Measurements from ENCODE around the gene SPIRE2.

The SPIRE2 gene

DNA sequence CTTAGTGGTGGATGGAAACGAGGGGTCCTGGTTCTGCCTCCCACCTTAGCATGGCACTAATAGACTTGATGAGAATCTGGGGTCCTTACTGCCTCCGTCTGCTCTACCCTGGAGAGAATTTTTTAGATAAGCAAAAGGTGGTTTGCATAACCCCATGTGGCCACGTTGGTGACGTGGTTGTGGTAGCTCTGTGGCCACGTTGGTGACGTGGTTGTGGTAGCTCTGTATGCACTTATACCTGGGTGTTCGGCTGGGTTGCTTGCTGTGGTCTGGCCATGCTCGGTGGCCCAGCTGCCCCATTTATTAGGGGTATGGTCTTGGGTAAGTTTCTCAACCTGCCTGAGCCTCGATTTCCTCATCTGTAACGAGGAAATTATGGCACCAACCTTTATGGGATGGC is 13.0 kb downstream of the SPIRE2 start:
- peak; percentile 63 for DNase-seq (ENCODE audit: low spot score)

DNA sequence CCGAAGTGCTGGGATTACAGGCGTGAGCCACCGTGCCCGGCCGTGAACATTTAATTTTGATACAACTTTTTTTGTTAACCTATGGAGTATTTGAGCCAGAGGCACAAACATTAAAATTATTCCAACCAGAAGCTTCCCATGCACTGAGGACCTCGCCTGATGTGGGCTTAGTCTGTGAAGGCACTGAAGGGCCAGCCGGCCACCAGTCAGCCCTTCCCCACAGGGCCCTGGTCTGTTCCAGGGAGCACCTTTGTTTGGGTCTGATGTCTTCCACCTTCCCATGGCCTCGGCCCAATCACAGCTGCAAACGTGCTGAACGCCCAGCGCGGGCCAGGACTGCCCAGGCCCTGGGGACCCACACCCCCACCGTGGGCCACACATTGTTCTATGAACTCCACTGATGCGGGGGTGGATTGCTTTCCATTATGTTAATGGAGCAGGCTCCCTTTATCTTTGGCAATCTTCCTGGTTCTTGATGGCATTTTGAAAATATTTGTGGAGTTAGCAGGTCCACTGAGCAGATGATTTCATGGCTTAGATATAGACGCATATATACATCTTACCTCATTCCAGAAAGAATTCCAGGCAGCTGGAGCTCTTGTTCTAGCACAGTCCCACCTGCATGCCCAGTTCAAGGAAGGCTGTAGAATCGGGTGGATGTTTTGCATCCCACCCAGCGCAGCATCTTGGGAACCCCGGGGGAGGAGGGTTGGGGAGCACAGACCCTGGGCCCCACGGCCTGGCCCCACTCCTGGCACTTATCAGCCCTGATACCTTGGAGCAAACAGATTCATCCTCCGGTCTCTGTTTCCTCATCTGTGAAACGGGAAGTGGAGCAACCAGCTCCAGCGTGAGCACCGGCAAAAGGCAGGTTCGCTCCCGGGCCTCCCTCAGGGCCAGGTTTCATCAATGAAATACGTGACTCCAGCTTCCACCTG is 14.5 kb downstream of the SPIRE2 start:
- DNase-seq (ENCODE audit: low spot score): no peak

DNA sequence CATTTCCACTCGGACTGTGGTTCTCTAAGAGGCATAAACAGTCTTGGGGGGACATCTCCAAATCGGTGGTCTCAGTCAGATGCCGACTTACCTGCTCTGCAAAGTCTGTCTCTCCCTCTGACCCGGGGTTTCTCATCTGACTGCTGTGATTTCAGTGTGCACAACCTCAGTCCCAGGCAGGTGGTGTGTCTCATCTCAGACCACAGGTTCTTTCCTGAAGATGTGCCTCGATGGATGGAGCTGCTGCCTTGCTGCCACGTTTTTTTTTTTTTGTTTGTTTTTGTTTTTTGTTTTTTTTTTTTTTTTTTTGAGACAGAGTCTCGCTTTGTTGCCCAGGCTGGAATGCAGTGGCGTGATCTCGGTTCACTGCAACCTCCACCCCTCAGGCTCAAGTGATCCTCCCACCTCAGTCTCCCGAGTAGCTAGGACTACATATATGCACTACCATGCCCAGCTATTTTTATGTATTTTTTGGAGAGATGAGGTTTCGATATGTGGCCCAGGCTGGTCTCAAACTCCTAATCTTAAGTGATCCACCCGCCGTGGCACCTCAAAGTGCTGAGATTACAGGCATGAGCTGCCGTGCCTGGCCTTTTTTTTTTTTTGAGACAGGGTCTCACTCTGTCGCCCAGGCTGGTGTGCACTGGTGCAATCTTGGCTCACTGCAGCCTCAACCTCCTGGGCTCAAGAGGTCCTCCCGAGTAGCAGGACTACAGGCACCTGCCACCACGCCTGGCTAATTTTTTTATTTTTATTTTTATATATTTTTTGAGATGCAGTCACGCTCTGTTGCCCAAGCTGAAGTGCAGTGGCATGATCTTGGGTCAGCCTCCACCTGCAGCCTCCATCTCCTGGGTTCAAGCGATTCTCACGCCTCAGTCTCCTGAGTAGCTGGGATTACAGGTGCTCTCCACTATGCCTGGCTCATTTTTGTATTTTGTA is 15.4 kb downstream of the SPIRE2 start:
- peak; percentile 66 for DNase-seq (ENCODE audit: low spot score)

- DNase-seq (ENCODE audit: low spot score): no peak
These were observed 16.6 kb downstream of the SPIRE2 start for GRCh38 chr16:89844739-89845339.

DNA sequence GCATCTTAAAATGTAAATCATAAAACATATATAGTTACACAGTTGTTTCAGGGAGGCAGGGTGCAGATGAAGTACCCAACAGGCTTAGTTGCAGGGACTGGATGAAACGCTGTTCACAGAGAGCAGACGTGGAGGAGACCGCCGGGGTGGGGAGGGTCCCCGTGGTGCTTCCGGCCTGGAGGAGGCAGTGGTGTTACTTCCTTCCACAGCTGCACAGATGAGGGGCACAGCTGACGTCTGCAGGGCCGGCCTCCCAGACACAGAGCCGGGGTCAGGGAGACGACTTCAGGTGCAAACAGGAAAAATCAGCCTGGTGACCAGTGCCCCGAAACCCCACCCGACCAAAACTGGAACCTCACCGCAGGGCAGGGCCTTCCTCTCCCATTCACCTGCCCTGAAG is 17.1 kb downstream of the SPIRE2 start:
- DNase-seq (ENCODE audit: low spot score): peak; percentile 81

DNA sequence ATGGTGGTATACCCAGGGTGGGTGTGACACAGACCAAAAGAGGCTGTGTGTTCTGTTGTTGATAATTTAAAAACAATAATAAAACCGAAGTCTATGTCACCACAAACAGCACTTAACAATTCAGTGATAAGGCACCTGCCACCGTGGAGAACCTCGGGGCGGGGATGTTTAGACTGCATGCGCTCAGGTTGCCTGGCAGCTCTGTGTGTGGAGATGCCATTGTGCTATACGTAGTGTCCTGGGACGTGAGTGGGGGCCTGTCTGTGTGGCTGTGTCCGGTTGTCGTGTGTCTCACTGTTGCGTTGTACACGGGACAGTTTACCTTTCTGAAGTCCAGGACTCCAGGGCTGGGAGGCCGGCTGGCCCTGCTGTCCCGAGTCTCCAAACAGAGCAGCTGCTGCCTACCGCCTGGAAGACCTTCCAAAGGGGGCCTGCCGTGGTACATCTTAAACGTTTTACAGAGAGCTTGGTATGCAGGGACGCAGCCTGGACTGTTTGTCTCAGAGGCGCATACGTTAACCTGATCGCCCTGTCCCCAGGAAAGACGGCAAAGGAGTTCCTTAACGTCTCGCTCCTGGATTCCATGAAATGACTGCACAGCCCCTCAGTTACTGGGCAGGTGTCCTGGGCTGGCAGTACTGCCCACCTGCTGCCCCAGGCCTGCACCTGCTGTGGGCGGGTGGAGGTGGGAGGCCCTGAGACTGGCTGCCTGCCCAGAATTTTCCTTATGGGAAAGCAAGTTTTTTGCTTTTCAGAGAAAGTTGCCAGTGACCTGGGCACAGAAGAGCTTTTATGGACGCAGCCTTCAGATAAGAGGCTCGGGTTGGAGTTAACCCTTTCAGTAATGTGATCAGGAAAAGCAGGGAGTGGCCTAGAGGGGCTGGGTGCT is 19.0 kb downstream of the SPIRE2 start:
- DNase-seq (ENCODE audit: low spot score): no peak

DNA sequence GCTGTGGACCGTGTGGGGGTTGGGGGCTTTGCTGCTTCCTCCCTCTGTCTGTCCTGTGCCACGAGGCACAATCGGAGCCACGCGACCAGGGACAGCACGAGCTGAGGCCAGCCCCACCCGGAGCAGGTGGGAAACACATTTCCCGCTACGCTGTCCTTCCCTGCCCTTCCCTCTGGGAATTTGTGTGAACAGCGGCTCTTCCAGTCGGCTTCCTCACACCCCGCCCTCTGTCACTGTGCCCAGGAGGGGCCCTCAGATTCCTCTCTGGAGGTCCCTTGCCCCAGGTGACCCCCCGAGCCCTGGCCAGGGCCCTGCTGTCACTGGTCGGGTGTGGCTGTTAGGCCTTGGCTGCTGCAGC is 19.6 kb downstream of the SPIRE2 start:
- DNase-seq (ENCODE audit: low spot score): no peak

DNA sequence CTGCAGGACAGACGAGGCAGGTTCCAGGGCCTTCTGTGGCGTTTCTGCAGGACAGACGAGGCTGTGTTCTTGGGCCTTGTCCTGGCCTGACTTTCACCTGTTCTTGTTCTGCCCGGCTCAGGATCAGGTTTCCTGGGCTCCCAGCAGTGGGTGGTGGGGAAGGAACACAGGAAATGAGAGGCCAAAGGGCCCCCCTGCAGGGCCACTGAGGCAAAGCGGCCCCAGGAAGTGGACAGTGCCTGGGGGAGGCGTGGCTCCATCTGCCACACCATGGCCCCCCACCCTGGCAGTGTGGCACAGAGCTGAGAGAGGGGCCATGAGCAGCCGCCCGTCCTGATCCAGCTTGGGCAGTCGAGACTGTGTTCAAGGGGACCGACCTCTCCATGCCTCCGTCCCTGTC is 20.7 kb downstream of the SPIRE2 start:
- no peak for DNase-seq (ENCODE audit: low spot score)

DNA sequence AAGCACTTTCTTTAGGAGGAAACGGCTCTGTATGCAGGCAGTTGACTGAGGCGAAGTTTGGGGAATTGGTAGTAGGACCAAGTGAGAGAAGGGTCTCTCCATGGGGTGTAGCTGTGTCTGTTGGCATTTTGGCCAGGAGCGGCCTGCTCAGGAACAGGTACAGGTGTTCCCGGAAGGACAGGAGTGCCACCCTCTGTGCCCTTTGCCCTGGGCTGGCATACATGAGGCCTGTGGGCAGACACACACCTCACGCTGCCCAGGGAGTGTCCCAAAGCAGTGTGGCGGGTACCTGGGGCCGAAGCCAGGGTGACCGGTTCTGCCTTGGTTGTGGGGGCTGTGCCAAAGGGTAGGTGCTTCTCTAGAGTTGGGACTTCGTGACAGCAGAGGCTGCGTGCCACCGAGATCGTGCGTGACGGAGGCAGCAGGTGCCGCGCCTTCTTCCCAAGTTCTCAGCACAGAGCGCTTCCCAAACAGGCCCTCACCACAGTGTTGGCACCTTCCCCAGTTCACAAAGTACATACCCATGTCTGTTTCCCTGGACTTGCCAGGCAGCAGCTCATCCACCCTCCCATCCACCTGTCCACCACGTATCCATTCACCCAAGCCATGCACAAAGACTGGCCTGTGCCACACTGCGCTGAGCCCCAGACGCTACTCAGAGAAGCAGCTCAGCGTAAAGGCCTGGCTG is 25.2 kb downstream of the SPIRE2 start:
- no peak for DNase-seq (ENCODE audit: low spot score)

GRCh38 chr16:89855301-89855945 is 27.1 kb downstream of the SPIRE2 start:
- no peak for DNase-seq (ENCODE audit: low spot score)

GRCh38 chr16:89855986-89856385 is 27.7 kb downstream of the SPIRE2 start:
- DNase-seq (ENCODE audit: low spot score): no peak

DNA sequence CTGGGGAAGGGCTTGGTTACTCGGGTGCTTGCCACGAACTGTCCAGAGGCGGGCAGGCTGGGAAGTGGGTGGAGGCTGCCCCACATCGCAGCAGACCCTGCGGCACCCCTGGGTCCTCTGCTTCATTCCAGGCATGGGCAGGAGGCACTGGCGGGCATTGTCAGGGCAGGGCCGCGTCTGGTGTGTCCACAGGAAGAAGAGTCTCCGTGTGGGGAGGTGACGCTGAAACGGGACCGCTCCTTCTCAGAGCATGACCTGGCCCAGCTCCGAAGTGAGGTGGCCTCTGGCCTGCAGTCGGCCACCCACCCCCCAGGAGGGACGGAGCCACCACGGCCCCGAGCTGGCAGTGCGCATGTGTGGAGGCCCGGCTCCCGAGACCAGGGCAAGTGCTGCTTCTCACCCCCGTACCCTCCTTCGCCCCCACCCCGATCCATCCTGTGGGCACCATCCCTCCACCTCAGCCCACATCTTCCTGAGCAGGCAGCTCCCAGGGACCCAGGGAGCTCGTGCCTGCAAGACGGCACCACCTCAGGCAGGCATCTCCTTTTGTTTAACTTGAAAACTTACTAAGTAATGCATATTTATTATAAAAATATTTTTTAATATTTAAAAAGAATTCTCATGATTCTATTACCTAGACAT is 30.8 kb downstream of the SPIRE2 start:
- no peak for DNase-seq (ENCODE audit: low spot score)

- no peak for DNase-seq (ENCODE audit: low spot score)
These were observed 31.3 kb downstream of the SPIRE2 start for GRCh38 chr16:89859615-89860007.

- DNase-seq (ENCODE audit: low spot score): peak; percentile 77
These were observed 32.6 kb downstream of the SPIRE2 start for GRCh38 chr16:89860747-89861304.

GRCh38 chr16:89861648-89862047 is 33.4 kb downstream of the SPIRE2 start:
- DNase-seq (ENCODE audit: low spot score): no peak

DNA sequence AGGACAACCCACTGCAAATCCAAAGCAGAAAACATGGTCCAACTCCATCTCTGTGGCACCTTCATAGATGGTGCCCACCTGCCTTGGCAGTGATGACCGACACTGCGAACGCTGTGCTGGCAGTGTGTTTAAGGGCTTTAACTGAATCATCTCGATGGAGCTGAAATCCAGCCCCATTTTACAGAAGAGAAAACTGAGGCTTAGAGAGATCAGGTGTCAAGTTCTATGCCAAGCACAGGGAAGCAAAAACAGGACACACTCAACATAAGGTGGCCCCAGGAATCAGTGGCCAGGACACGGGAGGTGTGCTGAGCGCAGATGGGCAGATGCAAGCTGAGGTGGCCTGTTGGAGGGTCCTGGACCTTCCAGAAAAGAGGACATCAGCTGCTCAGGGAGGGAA is 34.5 kb downstream of the SPIRE2 start:
- no peak for DNase-seq (ENCODE audit: low spot score)

DNA sequence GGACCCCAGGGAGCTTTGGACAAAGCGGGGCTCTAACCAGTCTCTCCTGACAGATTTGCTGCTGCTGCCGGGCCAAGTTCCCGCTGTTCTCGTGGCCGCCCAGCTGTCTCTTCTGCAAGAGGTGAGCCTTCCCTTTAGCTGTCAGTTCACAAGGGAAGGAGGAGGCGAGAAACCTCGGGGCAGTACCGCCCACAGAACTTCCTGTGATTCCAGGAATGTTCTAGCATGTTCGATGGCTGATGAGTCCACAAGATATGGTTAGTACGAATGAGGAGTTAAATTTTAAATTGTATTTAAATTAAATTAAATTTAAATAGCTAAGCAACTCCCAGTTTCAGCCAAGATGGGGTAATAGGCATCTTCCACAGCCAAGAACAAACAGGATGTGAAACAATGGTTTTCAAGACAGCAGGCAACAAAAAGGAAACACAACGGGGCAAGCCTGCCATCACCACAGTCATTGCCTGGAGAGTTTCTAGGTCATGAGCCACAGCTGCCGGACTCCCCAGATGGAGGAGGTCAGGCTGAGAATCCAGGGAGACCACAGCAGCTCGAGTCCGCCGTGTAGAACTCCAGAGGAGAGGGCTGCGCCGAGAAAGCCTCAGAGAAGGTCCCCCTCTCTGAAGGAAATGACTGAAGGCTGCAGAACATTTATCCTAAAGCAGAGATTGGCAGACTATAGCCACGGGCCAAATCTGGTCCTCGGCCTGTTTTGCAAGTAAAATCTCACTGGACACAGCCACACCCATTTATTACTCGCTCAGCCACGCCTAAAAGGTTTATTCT is 35.7 kb downstream of the SPIRE2 start:
- peak; percentile 46 for DNase-seq (ENCODE audit: low spot score)

DNA sequence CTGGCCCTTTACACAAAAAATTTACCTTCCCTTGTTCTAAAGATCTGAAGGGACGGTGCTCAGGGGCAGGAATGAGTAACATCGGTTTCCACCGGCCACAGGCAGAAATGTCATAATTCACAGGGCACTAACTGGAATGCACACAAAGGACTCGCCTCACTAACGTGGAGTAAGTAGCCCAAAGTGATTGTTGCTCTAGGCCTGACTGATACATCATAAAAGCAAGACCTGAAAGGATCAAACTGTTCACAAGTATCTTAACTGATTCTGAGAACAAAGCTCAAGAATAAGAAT is 36.2 kb downstream of the SPIRE2 start:
- DNase-seq (ENCODE audit: low spot score): no peak

DNA sequence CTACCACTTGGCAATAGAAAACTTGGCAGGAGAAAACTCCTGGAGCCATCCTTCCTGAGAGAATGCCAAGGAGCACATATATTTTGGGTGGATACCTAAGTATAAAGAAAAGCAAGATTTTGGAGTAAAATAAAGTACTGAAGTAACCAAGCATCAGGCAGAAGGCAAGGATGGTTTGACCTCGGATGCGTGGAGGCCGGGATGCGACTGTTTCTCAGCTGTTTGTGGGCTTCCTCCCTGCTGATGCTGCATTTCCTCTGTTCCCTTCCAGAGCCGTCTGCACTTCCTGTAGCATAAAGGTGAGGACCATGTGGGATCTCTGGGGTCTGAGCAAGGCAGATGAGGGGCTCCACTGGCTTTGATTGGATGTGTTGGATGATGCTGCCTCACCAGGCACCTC is 39.6 kb downstream of the SPIRE2 start:
- DNase-seq (ENCODE audit: low spot score): no peak
